ENCODE data around the gene GTPBP10.

The GTPBP10 gene

DNA sequence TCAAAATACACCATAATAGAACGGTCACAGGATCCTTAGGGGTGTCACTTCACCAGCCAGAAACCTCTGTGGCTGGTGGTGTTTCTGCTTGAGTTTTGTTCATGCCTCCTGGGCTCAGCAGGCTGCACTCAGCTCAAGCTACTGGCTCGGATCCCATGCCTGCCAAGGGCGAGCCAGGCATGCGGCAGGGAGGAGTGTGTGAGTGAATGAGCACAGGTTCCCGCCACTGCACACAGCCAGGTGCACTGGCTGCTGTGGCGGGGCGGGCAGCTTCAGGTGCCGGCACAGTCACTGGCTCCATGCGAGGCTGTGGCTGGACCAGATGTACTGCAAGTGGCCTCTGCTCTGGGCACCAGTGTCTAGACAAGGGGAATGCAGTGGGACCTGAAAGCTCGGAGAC lies 86.2 kb downstream of the GTPBP10 start:
- no peak overlapping the region for H3K27ac Mint-ChIP-seq
- peaks cover 16% of the 10 kb centered on the region for H3K9me3 Mint-ChIP-seq
- H3K4me3 Mint-ChIP-seq, result no peak overlapping the region
- peaks cover 7% of the 10 kb centered on the region for H3K27me3 Mint-ChIP-seq (ENCODE audit: low read depth)
- no peaks in the 10 kb centered on the region for H3K4me1 Mint-ChIP-seq (ENCODE audit: low read depth)
- no peaks in the 10 kb centered on the region for H3K36me3 Mint-ChIP-seq (ENCODE audit: low read depth)

DNA sequence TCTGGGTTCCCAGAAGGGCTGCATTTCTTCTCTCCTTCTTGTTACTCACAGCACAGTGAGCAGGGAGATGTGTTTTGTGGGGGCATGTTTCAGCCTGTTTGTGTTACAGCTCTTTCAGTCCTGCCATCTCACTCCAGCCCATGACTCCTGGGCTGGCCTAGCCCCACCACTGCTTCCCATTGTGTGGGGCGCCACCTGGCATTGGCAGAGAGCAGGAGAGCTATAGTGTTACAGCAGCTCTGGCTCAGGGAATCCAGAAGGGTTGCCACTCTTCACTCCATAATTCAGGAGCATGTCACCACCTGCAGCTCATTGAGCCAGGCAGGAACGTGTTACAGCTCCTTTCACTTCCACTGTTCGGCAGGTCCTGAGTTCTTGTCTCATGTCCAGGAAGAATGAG lies 86.7 kb downstream of the GTPBP10 start:
- peaks cover 16% of the 10 kb centered on the region for H3K9me3 Mint-ChIP-seq
- no peaks in the 10 kb centered on the region for H3K36me3 Mint-ChIP-seq (ENCODE audit: low read depth)
- H3K4me1 Mint-ChIP-seq (ENCODE audit: low read depth), result no peaks in the 10 kb centered on the region
- no peak overlapping the region for H3K4me3 Mint-ChIP-seq
- peaks cover 7% of the 10 kb centered on the region for H3K27me3 Mint-ChIP-seq (ENCODE audit: low read depth)
- H3K27ac Mint-ChIP-seq, result no peak overlapping the region
